ENCODE results near the gene CEP85L.

CEP85L gene

DNA sequence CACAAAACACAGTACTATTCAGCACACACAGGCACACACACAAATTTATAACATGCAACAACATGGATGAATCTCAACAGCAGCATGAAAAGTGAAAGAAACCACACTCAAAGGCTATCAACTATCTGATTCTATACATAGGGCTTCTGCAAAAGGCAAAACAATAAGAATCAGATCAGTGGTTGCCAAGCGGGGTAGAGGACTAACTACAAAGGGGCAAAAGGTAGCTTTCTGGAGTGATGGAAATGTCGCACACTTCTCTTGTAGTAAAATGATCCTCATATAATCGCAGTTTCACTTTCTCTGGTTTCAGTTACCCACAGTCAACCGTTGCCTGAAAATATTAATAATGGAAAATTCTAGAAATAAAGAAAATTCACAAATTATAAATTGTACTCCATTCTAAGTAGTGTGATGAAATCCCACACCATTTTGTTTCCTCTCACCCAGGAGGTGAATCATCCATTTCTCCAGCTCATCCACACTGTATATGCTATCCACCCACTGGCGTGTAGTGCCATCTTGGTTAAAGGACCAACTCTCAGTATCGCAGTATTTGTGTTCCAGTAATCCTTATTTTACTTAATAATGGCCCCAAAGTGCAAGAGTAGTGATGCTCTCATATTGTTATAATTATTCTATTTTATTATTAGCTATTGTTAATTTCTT is 116.1 kb downstream of the CEP85L start:
- no peak for DNase-seq

DNA sequence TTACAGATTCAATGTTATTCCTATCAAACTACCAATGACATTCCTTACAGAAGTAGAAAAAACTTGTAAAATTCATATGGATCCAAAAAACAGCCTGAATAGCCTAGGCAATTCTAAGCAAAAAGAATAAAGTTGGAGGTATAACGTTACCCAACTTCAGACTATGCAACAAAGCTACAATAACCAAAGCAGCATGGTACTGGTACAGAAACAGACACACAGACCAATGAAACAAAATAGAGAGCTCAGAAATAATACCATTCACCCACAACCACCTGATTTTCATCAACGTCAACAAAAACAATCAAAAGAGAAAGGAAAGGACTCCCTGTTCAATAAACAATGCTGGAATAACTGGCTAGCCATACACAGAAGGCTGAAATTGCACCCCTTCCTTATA is 120.4 kb downstream of the CEP85L start:
- no peak for DNase-seq

DNA sequence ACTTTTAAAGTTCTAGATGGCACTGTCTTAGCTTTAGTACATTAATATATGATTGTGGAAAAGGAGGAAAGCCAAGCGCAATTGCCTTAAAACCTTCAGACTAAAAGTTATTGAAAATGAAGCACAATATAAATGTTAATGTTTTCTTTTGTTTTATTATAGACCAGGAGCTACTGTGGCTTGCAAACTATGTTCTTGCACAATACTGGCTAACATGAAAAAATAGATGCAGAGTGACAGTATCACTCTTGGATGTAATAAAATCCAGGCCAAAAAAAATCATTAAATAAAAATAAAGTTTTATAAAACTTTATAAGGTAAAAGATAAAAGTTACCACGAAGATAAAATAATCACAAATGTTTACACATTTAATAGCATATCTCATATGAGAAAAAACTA is 121.6 kb downstream of the CEP85L start:
- no peak for DNase-seq

DNA sequence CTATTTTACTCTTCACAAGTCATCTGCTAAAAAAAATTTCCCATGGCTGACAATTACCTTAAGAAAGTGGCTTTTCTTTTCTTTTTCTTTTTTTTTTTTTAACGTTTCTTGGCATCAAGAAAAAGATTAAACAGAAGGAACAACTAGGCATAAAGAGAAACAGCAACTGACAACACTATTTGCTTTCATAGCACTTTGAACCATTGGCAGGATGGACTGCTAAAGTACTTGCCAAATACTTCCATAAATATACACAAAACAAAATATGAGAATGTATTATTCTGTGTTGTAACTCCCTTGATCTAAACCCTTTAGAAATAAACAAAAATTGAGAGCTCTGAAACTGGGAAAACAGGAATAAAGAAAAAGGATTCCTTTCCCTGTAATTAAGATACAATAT is 123.3 kb downstream of the CEP85L start:
- DNase-seq: no peak

DNA sequence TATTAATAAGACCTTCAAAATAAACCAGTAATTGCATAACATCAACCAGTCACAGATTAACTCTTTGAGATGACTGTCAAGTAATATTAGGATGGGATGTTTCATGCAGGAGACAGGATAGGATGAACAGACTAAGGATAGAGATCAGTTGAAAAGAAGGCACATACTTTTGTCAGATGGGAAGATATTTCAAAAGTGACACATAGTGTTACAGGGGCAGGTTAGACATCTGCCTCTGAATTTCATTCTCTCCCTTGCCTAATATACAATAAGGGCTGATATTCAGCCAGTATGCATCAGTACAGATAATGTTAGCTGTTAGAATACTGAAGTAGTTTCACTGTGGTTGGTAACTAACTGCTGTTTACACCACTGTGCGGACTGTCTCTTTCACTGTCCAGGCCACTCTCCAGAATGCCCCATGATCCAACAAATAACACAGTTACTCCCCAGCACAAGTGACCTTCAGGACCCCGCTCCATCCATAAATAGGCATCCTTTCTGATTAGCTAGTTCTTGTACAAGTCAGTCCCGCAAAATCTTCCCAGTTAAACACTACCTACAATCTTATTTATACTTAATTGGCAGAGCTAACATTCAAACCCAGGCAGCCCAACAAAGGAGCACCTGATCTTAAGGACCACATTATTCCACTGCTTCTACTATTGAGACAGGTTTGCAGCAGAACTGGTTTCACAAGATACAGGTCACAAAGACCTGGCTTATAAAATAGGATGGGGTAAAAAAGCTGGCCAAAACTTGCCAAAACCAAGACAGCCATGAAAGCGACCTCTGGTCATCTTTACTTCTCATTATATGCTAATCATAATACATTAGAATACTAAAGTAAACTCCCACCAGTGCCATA is 125.2 kb downstream of the CEP85L start:
- no peak for DNase-seq

DNA sequence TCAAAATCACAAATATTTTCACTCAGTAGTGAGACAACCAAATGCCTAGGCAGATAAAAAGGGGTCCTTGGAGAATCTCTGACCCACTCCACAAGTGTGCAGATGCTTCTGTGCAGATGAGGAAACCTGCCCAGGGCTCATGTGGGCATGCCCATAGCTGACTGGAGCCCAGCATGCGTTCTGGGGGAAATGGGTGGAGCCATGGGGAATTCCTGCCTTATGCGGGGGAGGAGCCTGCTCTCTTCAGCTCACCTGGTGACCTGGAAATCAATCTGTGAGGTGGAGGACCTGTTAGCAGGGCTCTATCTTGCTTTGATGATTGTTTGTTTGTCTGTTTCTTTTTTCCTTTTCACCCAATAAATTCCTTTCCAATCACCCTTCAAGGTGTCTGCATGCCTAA is 126.7 kb downstream of the CEP85L start:
- DNase-seq: no peak

DNA sequence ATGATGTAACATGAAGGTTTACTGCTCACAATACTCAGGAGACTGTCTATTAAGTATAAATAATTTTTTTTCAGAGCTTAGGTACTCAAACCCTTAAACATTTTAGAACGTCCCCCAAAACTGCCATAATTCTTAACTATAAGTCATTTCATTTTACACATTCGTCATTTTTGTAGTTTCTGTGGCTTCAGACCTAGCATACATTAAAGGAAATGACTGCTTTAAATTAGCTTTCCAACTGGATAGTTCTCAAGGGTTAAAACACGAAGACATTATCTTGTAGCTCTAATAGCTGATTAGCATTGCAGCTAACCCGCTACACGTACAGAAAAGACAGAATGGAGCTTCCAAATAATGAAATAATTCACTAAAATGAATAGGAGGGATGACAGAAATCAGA is 128.2 kb downstream of the CEP85L start:
- DNase-seq: no peak

DNA sequence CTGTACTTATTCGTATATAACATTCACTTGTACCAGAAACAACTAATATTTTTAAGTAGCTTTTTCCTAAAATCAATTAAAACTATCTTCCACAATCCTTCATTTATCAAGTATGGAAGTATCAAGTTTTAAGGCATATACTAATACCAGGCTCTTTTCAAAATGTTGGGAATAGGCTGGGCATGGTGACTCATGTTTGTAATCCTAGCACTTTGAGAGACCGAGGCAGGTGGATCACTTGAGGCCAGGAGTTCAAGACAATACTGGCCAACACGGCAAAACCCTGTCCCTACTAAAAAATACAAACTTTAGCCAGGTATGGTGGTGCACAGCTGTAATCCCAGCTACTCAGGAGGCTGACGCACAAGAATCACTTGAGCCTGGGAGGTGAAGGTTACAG is 129.0 kb downstream of the CEP85L start:
- no peak for DNase-seq

DNA sequence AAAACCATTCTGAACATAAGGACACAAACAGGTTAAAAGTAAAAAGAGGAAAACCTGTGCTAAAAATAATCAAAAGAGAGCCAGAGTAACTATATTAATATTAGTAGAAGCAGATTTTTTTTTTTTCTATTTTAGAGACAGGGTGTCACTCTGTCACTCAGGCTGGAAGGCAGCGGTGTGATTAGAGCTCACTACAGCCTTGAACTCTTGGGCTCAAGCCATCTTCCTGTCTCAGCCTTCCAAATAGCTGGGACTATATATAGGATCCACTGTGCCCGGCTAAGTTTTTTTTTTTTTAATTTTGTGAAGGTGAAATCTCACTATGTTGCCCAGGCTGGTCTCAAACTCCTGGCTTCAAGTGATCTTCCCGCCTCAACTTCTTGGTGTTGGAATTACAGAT is 136.7 kb downstream of the CEP85L start:
- DNase-seq: no peak

DNA sequence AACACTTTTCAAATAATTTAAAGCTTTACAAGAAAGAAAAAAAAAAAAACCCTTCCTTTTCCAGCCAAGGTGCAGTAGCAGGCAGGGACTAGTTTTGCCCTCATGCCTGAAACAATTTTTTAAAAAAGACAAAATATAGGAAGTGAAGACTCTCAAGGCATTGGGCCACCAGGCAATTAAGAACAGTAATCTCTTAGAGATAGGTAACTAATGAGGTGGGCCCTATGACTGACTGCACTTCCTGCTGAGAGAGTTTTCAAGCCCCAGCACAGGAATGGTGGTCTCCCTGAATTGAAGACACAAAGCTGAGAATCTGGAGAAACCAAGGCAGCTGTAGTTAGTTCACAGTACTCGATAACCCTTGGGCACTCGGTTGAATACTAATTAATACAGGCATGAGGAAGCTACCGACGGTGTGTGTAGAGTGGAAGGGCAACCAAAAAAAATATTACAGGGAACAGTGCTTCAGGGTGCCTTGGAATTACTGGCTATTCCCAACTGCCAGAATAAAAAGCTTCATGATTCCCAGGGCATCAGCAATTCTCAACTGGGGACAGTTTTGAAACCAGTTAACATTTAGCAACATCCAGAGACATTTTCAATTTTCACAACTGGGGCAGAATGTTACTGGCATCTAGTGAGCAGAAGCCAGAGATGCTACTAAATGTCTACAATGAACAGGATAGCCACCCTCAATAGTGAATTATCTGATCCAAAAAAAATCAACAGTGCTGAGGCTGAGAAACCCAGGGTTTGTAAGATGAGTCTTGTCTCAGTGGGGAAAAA is 139.3 kb downstream of the CEP85L start:
- no peak for DNase-seq

DNA sequence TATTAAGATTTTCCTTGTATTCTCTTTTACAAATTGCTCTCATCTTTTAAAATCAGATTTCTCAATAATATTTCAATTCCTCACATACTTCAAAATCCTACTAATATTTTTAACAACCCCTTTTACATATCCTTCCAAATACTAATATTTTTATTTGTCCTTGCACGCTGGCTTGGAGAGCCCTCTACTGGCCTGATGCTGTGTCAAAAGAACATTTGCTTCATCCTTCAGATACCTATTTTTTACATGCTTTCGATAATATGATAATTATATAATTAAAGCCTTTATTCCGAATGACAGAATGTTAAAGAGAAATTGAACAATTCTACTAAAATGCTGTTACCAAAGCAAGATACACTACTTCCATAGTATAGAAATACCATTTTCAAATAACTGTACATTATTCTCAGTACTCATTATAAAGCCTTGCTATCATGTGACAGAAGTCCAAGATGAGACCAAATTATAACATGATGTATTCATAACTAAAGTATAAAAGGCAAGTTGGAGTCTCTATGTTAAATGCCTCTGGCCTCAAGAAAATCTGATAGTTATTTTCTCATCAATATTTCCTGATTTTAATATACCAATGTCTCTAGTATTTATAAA is 142.3 kb downstream of the CEP85L start:
- peak in 1 of 2 experiments; percentile 13 for DNase-seq

DNA sequence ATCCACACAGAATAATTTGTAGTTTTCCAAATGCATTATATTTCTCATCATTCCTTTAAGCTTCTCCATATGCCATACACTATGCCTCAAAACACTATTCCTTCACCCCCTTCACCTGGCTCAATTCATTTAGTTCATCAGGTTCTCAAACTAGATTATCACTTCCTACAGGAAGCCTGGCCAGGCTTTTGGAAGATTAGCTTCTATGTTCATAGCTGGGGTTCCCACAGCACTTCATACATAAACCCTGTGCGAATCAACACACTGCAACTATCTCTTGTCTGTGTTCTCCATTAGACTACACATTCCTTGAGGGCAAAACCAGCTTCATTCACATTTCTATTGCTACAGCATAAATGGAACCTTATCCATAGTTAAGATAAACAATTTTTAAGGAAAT is 143.8 kb downstream of the CEP85L start:
- DNase-seq: no peak

DNA sequence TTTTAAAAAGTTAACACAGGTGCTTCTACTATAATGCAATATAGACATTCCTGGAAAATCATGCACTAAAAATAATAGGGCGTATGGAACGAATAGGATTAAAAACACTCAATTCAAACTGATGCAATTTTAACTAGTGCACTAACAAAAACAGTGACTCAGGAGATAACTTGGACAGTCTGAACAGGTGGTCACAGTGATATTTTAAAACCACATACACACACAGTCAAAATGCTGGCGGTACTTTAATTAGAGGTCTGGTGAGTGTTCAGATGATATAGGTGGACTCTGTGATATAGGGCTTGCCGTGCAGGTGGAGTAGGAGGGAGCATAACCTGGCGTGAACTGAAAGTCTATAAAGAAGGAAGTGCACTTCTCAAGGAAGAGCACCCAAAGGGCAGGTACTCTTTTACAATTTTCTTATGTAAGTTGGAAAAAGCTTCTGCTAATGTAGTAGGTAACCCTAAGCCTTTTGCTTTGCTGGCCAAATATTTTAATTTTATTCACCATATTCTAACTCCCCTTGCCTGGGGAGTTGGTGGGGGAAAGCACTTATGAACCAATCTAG is 145.2 kb downstream of the CEP85L start:
- no peak for DNase-seq

DNA sequence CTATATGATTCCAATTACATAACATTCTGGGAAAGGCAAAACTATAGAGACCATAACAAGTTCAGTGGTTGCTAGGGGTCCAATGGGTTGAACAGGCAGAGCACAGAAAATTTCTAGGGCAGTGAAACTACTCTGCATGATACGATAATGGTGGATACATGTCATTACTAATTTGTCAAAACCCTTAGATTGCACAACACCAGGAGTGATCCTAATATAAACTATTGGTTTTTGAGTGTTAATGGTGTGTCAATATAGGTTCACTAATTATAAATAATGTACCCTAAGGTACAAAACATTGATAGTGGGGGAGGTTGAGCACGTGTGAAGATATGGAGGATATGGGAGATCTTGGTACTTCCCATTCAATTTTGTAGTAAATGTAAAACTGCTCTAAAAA is 145.7 kb downstream of the CEP85L start:
- no peak for DNase-seq

DNA sequence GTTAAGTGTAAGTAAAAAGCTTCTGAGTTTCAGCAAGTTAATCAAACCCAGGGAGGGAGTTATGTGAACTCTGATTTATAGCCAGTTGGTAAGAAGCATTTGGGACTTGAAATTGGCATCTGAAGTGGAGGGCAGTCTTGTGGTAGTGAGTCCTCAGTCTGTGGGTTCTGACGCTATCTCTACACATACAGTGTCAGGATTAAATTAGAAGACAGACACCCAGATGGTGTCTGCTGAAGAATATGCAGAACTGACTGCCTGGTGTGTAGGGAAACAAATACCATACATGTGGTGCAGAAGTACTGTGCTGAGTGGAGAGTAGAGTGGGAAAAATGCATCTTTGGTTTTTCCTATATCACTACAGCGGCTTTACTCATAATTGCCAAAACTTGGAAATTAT is 146.8 kb downstream of the CEP85L start:
- no peak for DNase-seq

DNA sequence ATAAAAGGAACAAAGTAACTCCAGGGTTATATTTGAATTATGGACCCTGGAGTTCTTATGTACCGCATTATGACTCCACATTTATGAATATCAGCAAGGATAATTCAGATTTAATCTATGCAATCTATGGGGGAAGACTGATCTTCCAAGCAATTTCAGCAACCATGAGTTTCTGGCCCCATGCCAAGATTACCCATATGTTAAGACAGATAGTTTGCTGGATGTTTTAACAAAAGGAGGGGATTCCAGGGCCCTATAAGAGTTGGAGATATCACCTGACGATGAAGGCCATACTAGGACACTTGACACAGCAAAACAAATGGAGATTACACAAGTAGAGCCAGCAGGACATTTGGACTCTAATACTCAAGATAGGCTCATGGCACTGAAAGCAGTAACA is 149.2 kb downstream of the CEP85L start:
- DNase-seq: no peak

DNA sequence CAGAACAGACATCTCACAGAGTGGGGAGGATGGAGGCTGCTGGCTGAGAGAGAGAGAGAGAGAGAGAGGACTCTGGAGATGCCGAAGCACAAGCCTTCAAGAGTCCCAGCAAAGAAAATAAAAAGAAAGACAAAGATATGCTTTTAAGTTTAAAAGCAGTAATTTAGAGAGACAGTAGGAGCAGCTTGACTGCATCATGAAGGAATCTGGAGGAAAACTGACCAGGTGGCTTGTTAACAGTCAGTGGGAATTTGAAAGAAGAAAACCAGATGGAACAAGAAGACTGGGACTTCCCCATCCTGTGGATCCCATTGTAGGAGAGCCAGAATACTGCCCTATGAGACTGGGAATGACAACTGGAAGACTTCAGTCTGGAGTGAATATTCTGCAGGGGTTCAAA is 149.6 kb downstream of the CEP85L start:
- DNase-seq: no peak

DNA sequence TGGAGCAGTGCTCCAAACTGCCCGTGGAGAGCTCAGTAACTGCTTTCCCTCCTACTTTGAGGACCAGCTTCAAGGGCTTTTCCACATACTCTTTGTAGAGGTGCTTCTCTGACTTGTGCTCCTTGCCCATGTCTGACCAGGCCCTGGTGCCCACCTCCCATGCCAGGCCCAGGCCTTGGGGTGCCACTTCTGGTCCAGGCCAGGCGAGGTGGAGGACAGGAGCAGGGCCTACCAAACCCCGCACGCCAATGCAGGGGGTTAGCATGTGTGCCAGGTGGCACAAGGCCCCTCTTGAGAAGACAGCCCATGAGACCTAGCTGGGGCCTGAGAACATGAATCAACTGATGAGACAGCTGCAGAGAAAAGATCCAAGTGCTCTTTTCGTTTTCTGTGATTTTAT is 150.3 kb downstream of the CEP85L start:
- DNase-seq: no peak

DNA sequence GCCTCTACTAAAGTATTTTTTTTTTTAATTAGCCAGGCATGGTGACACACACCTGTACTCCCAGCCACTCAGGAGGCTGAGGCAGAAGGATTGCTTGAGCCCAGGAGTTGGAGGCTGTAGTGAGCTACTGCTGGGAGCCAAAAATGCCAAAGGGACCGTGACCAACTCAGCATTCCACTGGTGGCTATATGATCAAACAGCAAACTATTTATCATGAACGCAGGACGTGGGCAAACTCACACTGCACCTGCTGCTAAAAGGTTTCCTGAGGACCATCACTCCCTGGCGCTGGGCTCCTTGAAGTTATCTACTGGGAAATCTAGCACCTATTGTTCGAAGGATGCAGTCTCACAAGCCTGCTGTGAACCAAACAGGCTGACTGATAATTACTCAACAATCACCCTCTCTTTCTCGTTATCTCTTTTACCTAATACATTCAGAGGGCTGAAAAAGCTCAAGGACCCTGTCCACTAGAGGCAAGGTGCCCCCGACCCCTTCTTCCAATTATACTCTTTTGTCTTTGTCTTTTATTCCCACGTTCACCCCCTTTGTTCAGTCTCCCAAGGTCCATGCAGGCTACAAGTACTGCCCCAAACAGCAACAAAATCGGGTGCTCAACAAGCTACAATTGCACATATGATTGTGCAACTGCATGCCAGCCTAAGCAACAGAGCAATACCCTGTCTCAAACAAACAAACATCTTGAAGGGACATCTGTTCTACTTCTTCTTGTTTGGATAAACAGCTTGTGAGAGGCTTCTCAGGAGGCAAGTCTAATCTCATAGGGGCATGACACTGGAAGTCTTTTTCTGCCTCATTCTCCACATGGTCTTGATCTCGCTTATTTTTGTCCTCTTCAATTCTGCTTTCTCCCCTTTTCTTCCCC is 151.0 kb downstream of the CEP85L start:
- no peak for DNase-seq

DNA sequence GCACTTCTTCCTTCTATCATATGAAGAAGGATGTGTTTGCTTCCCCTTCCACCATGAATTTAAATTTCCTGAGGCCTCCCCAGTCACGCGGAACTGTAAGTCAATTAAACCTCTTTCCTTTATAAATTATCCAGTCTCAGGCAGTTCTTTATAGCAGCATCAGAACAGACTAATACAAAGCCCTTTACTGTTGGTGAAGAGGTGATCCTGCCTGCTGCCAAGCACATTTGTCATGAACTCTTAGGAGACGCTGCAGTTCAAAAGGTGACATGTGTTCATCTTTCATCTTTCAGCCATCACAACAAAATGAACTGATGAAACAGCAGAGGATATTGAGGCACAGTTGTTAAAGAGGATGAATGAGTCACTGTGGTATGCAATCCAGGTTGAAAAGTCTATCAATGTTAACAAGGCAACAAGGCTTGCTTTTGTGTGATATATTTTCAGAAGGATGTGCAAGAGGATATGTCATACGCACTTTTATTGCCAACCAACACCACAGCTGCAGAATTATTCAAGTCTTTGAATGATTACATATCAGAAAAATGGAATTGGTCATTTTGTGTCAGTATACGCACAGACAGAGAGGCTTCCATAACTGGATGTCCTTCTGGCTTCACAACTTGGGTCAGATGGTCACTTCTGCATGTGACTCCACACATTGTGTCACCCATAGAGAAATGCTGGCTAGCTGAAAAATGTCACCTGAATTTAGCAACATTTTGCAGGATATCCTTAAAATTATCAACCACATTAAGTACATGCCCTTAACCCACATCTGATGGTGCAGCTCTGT is 155.7 kb downstream of the CEP85L start:
- DNase-seq: no peak

DNA sequence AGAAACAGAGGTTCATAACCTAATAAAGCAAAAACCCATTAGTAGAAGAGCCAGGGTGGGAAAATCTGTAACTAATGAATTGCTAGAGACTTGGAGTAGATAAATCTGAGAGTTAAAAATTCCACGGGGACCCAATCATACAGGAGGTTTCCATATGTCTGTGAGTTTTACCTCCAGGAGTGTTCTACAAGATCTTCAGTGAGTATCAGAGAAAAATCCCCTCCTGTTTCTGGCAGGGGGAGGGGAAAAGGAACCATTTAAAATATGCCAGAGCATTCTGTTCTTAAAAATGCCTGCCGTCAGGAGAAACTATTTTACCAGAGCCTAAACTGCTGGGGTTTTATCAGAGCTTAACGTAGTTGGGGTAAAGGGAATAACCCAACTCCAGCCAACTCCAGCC is 157.3 kb downstream of the CEP85L start:
- DNase-seq: no peak

Data from activated CD4-positive, alpha-beta T cell treated with anti-CD3 and anti-CD28 coated beads, Interleukin-2, amount 50 U/mL, for 48 hours (primary cell).